ENCODE data around the gene HPCAL1.

DNA sequence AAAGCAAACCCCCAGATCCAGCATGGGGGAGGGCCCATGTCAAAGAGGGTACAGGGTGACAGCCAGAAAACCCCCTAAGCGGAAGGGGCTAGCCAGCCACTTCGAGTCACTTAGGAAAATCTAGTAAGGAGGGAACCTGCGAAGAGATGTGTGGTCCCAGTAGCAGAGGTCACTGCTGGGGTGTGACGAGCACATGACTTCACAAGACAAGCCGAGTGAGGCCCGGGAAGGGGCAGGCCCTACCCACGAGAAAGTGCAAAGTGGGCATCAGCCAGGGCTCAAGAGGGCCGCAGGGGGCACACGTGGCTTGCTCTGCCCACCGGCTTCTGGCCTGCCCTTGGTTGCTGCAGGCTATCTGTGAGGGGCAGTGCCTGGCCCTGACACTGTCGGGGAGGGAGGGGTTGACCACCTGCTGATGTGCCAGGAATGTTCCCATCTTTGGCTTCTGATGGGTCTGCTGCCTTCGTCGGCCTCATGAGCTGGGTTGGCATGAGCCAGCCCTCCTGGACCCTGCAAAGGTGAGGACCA is 133.9 kb downstream of the HPCAL1 start:
- TF ChIP-seq, protein P1, sequence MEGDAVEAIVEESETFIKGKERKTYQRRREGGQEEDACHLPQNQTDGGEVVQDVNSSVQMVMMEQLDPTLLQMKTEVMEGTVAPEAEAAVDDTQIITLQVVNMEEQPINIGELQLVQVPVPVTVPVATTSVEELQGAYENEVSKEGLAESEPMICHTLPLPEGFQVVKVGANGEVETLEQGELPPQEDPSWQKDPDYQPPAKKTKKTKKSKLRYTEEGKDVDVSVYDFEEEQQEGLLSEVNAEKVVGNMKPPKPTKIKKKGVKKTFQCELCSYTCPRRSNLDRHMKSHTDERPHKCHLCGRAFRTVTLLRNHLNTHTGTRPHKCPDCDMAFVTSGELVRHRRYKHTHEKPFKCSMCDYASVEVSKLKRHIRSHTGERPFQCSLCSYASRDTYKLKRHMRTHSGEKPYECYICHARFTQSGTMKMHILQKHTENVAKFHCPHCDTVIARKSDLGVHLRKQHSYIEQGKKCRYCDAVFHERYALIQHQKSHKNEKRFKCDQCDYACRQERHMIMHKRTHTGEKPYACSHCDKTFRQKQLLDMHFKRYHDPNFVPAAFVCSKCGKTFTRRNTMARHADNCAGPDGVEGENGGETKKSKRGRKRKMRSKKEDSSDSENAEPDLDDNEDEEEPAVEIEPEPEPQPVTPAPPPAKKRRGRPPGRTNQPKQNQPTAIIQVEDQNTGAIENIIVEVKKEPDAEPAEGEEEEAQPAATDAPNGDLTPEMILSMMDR (IDR thresholded peaks at IDR 0.05), result no peak
- TF ChIP-seq POLR2A (IDR thresholded peaks at IDR 0.05), result no peak
